Stimulated activated CD4-positive, alpha-beta T cell treated with anti-CD3 and anti-CD28 coated beads, Interleukin-4, amount 100 ng/mL, for 4 hours (primary cell): ENCODE data around the gene BEX1.
"Not testable (repeated sequence)": the region's sequence is repeated elsewhere in the genome, so short reads cannot be mapped to it uniquely, and the experiment has no call there.

Experiments
- DNase-seq, 2 experiments: peaks; one replicate each; pipeline ENCODE4 v3.0.0-alpha.2; 2020

BEX1 gene

GRCh38 chrX:103063918-103064434, at the start of gene BEX1:
TSS of gene BEX1 (minus strand) at chrX:103064171. CDS start at chrX:103063274, 897 bp downstream.
- DNase-seq = peak in 1 of 2 experiments; percentile 2

DNA sequence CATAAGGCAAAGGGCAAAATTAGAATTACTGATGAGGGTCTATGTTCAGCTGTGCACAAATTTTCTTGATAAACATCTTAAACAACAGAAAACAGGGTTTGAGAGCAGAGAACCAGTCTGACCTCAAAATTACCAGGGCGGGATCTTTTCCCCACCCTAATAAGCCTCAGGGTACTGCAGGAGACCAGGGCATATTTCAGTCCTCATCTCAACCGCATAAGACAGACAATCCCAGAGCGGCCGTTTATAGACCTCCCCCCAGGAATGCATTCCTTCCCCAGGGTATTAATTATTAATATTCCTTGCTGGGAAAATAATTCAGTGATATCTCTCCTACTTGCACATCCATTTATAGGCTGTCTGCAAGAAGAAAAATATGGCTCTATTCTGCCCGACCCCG, 45.5 kb upstream of the BEX1 start:
- DNase-seq = not testable (repeated sequence)

DNA sequence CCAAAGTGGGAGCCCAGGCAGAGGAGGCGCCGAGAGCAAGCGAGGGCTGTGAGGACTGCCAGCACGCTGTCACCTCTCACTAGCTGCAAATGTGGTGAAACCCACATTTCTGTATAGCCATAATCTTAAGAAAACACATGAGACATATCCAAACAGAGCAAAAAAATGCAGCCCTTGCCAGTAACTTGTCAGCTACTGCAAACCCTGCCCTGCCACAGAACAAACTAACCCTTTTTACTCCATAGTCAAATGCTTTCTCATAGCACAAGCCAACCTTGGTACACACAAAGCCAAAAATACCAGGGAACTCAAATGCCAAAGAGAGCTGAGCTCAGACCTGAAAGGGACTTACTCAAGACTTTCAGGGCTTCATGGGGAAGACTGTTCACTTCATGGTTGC, 43.9 kb upstream of the BEX1 start:
- no peak for DNase-seq

GRCh38 chrX:103107227-103107737, 43.3 kb upstream of the BEX1 start:
- DNase-seq = not testable (repeated sequence)

- DNase-seq = not testable (repeated sequence)
Observed at GRCh38 chrX:103104370-103104769, 40.4 kb upstream of the BEX1 start.

DNA sequence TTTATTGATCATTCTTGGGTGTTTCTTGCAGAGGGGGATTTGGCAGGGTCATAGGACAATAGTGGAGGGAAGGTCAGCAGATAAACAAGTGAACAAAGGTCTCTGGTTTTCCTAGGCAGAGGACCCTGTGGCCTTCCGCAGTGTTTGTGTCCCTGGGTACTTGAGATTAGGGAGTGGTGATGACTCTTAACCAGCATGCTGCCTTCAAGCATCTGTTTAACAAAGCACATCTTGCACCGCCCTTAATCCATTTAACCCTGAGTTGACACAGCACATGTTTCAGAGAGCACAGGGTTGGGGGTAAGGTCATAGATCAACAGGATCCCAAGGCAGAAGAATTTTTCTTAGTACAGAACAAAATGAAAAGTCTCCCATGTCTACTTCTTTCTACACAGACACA, 39.9 kb upstream of the BEX1 start:
- DNase-seq = not testable (repeated sequence)

- DNase-seq = no peak
Observed at GRCh38 chrX:103101299-103102042, 37.5 kb upstream of the BEX1 start.

GRCh38 chrX:103100484-103100883, 36.5 kb upstream of the BEX1 start:
- no peak for DNase-seq

GRCh38 chrX:103099691-103100090, 35.7 kb upstream of the BEX1 start:
- DNase-seq = no peak

DNA sequence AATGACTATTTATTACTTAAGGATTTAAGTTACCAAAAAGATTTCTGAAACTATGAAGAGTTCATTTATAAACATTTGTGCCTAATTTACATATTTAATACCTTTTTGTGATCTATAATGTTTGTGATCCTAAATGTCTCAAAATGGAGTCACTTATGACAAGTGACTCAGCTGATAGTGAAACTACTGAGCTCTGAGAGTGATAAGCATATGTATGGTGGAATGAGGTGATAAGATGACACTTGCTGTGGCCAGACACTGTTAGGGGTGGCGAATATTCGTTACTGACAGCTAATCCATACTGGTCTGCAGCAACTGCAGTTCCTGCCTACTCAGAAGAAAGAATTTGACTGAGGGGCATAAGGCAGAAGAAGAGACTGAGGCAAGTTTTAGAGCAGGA, 34.5 kb upstream of the BEX1 start:
- DNase-seq = no peak

GRCh38 chrX:103092942-103093341, 29.0 kb upstream of the BEX1 start, which contains the start of gene NXF3:
TSS of gene NXF3 (minus strand) at chrX:103093143. CDS start at chrX:103093023, 120 bp downstream.
- DNase-seq = no peak

- no peak for DNase-seq
Observed at GRCh38 chrX:103081051-103081450, 17.1 kb upstream of the BEX1 start.

DNA sequence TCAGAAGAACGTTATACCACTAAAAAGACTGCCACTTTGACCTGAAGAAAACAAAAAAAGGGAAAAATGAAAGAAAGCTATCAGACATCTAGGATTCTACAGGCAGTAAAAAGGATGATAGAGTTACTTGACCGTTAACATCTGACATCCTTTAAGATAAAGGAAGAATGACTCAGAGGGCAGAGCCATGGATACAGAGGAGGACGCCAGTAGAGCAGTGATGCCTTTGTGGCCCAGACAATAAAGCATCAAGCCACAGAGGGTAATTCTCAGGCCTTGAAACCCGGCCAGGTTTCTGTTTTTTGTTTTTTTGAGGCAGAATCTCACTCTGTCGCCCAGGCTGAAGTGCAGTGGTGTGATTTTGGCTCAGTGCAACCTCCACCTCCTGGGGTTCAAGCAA, 9.5 kb upstream of the BEX1 start:
- no peak for DNase-seq

DNA sequence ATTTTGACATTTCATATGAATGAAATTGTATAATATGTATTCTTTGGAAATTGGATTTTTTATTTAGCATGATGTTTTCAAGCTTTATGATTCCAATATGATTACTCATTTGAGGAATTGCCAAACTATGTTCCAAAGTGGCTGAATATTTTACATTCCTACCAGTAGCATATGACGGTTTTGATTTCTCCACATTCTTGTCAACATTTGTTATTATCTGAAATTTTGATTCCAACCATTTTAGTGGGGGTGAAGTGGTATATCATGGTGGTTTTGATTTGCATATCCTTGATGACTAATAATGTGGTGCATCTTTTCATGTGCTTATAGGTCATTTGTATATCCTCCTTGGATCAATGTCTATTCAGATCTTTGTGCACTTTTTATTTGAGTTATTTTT, 2.6 kb upstream of the BEX1 start:
- no peak for DNase-seq

DNA sequence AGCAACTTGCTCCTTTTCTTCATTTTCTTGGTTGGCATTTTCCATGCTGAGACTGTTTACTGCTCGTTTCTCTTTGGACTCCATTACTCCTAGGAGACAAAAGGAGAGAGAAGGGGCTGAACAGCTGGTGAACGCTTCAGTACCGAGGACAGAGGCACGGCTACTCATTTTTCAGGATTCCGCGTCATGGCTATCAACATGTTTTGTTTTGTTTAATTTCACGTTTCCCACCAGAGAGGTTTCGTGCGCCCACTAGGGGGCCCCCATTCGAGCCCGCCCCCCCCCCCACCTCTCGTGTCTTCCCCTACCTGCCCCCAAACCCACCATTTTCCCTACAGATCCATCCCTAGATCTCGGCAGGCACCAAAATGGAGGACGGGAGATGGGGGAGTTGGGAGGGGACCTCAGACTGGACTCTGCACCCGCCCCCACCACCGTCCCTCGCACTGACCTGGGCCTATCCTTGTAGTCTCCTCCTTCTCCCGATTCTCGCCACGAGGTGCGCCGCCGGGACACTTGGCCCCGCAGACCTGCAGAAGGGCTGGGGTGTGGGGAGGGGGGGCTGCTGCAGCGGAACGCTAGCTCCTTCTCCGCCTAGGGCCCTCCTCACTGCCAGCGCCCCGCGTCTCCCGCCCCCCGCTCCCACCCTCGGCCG, 653 bp downstream of the BEX1 start:
- DNase-seq = no peak

DNA sequence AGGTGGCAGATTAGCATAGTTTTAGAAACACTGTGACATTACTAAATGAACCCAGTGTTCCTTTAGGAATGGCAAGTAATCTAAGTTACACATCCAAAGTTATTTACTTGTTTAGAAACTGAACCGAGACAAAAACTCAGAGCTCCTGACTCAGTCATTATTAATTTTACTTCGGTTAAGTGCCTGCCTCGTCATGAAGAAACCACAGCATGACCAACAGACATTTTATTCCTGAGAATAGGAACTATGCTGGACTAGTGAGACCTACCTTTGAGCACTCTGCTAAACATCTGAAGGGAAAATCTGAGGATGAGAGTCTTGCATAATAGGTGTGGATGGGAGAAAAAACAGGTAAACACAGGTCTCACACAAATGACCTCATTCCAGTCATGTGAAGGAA, 2.5 kb downstream of the BEX1 start:
- no peak for DNase-seq

GRCh38 chrX:103056902-103057301, 7.1 kb downstream of the BEX1 start:
- no peak for DNase-seq

GRCh38 chrX:103052625-103053024, 11.3 kb downstream of the BEX1 start:
- no peak for DNase-seq

GRCh38 chrX:103051260-103051789, 12.6 kb downstream of the BEX1 start:
- no peak for DNase-seq

DNA sequence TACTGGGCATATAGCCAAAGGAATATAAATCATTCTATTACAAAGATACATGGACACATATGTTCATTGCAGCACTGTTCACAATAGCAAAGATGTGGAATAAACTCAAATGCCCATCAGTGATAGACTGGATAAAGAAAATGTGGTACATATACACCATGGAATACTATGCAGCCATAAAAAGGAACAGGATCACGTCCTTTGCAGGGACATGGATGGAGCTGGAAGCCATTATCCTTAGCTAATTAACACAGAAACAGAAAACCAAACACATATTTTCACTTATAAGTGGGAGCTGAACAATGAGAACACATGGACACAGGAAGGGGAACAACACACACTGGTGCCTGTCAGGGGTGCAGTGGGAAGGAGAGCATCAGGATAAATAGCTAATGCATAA, 30.6 kb downstream of the BEX1 start:
- DNase-seq = not testable (repeated sequence)

GRCh38 chrX:103017542-103017941, 46.4 kb downstream of the BEX1 start:
- DNase-seq = no peak

DNA sequence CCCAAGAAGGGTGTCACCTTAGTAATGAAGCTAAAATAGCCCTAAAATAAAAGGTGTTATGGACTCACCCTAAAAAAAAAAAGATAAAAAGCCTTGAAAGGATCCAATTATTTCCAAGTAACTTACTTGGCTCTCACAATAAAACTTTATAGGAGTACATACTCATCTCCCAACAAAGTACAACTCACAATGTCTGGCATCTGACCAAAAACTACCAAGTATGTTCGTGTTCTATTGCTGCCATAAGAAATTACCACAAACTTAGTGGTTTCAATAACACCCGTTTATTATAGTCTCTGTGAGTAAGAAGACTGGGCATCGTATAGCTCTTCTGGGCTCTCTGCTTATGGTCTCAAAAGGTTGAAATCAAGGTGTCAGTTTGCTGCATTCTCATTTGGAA, 51.0 kb downstream of the BEX1 start:
- no peak for DNase-seq
